Amniotic epithelial cell (primary cell): Measurements from ENCODE around the gene LIMCH1.

Experiments
- DNase-seq: peaks from one replicate; pipeline ENCODE4 v3.0.0-alpha.2; 2010; ENCODE audit warnings: low read depth

LIMCH1 gene

GRCh38 chr4:41723286-41723685 is 185.3 kb downstream of the LIMCH1 start:
- DNase-seq, result no peak

DNA sequence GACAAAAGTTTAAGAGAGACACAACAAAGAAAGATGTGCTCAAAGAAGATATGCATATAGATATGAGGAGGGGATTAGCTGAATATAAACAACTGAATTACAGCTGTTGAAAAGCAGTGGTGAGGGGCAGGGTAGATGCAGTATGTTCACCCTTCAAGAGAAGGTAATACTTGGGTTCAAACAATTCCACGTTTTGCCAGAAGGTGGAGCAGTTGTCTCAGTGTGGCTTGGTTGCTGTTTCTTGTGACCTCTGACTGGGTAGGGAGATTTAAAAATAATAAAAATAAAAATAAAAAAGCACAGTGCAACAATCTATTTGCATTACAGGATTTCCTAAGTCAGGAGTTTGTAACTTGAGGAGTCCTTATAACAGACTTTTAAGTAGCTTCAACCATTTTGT is 187.3 kb downstream of the LIMCH1 start:
- no peak for DNase-seq

- no peak for DNase-seq
These were observed 190.1 kb downstream of the LIMCH1 start for GRCh38 chr4:41727861-41728572.

- peak; percentile 10 for DNase-seq
These were observed 190.6 kb downstream of the LIMCH1 start for GRCh38 chr4:41728573-41728913.

- no peak for DNase-seq
These were observed 193.7 kb downstream of the LIMCH1 start for GRCh38 chr4:41731569-41732126.

- no peak for DNase-seq
These were observed 196.4 kb downstream of the LIMCH1 start for GRCh38 chr4:41734371-41734770.

DNA sequence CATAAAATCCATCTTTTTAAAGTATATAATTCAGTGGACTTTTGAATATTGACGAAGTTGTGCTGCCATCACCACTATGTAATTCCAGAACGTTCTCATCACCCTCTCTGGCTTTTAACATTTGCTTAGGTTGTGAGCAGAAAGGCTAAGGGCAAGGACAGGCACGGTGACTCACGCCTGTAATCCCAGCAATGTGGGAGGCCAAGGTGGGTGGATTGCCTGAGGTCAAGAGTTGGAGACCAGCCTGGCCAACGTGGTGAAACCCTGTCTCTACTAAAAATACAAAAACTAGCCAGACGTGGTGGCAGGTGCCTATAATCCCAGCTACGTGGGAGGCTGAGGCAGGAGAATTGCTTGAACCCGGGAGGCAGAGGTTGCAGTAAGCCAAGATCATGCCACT is 199.5 kb downstream of the LIMCH1 start:
- DNase-seq, result peak; percentile 7

DNA sequence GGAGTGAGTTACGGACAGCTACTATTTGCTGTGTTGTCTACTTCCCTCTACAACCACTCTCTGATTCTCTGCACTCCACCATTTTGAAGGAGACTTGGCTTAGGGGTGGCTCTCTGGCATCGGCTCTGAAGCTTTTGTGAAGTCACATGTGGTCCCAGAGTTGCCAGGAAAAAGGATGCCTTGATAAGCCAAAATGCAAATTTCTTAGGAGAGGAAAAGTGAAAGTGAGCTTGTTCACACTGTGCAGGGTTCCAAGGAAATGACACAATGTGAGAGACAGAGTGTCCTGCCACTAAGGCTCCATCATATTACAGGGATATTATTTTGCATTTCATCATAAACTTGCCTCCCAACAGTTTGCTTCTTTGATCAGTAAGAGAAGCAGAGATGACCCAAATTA is 203.4 kb downstream of the LIMCH1 start:
- DNase-seq, result no peak

DNA sequence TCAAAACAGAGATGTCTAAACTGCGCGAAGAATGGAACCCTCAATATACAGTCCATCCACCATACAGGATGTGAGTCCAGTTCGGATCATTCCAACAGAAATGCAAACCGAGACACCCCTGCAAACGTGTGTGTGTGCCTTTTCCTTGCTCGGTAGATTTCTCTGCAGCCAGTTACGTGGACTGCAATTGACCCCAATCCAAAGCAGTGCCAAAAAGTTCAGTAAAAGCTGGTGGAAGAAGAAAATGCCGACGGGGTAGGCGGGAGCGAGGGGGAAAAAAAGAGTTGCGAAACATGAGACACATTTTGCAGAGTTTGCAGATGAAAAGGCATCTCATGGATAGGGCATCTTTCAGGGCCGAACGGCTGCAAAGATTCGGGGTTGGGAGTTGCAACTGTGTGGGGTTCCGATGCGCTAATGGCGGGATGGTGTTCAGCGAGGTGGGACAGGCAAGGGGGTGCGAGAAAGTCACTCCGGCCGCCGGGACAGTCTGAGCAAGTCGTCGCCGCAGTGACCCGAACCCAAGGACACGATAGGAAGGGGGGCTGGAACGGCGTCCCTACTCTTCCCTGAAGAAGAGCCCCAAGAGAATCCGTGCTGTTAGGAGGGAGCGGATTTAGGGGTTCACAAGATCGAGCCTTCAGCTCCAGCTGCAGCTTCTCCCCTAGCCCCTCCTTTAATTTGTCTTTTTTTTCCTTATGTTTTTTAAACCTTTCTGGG is 206.8 kb downstream of the LIMCH1 start:
- DNase-seq, result no peak

GRCh38 chr4:41745292-41746024 is 207.5 kb downstream of the LIMCH1 start:
- DNase-seq, result no peak

DNA sequence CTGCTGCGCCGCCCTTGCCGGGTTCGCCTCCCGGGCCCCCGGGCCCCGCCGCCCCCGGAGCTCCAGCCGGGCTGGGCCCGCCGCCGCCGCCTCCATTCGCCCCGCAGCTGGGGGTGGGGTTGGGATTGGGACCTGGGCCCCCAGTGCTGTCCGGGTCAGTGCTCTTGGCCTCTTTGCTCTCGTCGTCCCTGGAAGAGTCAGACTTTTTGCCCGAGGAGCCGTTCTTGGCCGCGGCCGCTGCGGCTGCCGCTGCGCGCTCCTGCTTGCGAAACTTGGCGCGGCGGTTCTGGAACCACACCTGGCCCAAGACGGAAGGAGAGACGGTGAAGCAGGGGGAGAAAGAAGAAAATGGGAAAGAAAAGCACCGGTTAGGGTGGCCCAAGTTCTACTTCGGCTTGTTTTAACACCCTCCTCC is 208.1 kb downstream of the LIMCH1 start:
- DNase-seq, result no peak

DNA sequence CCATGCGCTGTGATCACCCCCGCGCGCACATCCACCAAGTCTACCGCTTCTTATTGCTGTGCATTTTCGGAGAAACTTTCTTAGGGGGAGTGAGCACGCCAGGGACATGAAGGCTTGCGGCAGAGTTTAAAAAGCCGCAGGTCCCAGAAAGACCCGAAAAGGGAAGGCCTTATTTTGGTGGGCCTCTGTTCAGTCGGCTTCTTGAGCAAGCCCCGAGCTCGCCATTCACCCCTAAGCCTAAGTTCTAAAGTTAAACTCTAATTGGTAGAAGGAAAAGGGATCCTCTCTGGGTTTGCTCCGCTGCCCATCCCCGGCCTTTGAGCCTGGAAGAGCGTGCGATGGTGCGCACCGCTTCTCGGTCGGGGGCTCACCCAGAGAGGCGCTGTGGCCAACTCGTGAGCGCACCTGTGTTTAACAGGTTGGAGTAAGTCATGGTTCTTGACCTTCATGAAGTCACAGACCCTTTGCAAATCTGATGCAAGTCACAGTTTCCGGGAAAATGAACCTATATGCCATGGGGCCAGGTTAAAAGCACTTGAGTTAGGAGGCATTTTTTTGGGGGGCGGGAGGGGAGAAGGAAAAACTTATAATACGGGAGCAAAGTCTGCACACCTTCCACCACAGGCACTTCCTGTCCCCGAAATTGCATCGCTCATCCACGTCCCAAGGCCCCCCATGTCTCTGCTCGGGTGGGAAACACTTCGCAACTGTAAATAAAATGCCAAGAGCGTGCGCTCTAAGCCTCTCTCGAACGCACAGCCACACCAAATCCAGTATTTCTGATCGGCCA is 208.7 kb downstream of the LIMCH1 start:
- no peak for DNase-seq

- DNase-seq, result no peak
These were observed 209.5 kb downstream of the LIMCH1 start for GRCh38 chr4:41747230-41748055.

DNA sequence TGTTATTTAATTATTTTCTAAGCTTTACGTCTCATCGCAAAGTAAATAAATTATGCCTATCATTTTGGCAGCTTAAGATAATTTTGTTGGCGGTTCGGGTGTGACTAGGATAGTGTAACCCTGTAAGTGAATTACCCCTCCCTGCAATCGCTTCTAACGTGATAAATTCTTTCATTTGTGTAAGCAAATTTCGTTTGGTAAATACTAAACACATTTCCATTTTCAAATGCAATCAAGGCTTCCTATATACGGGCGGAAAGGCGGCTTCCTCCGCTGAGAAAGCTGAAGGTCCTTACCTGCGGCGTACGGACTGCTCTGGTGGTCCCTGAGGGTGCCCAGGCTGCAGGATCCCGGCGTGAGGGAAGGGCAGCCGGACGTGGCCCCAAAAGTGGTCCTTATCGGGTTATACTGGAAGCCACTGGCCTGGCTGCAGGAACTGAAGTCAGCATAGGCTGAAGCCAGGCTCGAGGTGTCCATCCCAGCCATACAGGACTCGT is 210.2 kb downstream of the LIMCH1 start:
- DNase-seq, result no peak

DNA sequence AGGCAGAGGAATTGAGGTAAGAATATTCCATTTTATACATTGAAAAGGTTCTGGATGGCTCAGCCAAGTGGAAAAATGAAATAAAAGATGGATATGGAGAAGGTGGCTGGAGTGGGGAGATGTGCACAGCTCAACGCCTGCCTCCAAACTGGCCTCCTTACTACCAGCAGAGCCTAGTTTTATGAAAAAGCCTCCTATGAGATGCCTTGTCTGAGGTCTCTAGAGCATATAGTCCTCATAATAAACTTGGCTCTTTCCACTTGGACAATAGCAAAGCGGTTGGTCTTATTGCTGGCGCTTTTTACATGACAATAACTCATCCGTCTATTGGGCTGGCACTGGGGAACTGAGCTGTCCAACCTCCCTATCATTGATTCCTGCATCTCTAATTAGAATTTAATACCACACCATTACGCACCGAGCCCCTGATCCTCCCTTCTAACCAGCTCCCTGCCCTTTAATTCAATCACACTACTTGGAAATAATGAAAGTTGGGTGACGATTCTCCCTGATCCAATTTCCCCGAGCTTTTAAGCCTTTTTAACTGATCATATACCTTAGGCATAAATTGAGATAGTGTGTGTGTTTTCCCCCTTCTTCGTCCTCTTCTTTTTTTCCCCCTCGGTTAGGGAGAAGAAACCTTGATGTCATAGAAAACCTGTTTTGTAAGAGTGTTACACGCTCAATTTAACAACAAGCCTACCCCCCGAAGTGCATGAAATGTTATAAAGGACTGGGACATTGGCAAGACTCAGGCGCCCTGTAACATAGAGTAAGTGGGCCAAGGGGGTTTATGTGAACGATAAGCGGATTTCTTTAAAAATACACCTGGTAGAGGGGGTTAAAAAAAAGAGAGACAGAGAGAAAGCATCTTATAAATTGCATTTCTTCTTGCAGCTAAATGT is 210.9 kb downstream of the LIMCH1 start, which contains the start of gene PHOX2B:
TSS of gene PHOX2B (minus strand) at position 155 of the 905 bp plus-strand sequence. CDS start at position 40, 115 bp downstream.
- DNase-seq, result no peak

GRCh38 chr4:41749631-41750039 is 211.7 kb downstream of the LIMCH1 start:
- no peak for DNase-seq
